T-helper 22 cell (primary cell): ENCODE results near the gene ZNF860.
"Not testable (repeated sequence)": the region's sequence is repeated elsewhere in the genome, so short reads cannot be mapped to it uniquely, and the experiment has no call there.

Experiments
- DNase-seq: peaks from one replicate; pipeline ENCODE4 v3.0.0-alpha.2; 2020; ENCODE audit warnings: low read depth

ZNF860 gene

DNA sequence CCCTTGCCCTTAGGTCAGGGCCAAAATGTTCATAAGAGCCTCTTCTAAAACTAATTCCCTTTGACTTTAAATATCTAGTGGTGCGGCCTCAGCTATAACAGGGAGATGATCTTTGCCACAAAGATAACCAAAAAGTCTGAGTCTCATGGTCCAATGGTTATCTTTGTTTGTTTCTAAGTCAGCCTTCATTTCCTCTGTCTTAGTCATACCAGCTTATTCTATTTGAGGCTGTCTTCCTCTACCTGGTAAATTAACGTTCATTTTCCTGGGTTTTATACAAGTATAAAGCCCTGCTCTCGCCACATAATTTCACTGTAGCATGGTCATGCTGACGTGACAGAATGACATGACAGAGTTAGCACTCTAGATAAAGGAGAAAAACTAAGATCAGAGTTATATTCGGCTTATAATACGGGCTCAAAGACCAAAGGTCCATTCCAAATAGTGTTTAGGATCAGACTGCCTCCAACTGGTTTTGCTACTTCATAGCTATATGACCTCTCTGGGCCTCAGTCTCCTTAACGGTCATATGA is 18.4 kb downstream of the ZNF860 start:
- DNase-seq: no peak

DNA sequence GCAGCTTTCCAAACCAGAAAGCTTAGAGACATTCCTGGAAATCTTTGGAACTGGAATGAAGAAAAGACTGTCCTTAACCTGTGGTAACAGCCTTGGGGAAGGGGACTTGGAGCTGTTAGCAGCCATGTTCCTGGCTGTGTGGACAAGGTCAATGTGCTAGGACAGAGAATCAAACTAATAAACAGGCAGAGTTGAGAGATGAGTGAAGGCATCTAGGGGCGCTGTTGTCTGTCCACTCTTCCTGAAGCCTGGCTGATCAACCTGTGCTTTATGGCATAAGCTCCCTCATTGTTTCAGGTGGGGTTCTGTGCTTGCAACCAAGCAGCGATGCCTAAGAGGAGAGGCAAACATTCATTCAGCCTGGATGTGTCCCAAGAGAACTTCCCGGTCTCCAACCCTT is 19.3 kb downstream of the ZNF860 start:
- no peak for DNase-seq

DNA sequence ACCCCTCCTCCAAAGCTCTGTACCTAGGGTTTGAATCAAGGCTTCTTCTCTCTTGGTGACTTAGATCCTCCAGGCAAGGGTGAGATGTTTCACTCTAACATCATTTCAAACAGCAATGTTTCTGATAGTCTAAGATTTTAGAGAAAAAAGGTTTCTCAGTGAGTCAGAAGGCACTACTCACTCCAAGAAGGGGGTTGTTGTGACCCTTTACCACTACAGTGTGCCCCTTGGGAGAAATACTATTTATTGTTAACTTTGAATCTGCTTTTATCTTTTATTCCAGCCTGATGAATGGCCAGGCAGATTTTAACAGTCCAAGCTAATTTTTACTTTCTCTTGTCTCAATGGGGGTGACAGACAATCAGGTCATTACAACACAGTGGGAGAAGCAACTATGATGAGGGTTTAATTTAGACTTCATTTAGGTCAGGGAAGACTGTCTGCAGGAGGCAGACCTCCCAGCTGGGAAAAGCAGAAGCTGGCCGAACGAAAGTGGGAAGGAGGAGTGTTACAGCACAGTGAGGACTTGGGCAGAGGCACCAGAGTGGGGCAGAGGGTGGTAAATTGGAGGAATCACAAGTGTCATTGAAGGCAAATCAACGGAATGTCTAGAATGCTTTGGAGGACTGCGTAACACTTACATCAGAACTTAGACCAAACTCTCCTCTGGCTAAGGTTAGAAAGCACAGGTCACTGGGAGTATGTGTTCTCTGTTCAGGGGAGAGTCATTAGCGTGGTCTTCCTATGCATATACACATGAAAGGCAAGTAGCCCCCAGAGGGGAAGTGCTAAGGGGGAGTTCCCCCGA is 21.2 kb downstream of the ZNF860 start:
- no peak for DNase-seq

DNA sequence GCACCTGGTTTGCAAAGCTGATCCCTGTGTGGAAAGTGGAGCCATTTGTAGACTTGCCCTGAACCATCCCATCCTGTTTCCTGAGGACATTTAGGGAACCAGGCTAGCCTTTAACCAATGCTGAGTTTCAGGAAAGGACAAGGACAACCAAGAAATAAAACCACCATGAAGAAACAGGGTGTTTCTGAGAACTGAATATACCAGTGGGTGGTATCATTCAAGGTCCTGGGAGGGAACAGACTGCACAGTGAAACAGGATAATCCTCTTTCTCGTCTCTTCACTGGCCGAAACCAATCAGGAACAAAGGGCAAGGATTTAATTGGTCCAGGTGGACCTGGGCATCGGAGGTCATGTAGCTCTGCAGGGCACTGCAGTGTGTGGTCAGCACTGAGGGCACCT is 21.8 kb downstream of the ZNF860 start:
- DNase-seq: no peak

DNA sequence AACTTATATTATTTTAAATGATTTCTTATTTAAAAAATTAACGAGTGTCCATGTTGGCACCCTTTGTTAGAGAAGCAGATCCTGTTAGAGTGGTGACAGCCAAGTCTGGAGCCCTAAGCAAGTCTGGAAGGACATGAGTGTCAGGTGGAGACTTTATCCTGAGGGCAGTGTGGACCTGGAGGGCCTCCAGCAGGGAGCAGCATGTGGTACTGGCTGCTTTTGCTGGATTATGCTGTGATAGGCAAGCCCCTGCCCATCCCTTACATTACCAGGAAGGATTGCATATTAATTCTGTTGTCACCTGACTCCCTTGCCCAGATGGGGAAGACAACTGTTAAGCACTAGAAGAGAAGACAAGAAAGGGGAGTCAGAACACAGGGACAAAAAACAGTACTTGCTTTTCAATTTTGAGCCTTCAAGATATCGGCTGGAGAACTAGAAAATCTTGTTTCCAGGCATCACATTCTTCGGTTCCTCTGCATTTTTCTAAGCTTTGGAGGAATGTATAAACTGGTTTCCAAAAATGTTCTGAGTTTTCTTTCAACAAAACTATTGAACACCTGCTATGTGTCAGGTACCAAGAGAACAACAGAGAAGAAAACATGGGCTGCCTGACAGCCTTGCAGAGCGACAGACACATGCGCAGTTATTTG is 22.7 kb downstream of the ZNF860 start:
- DNase-seq: no peak

DNA sequence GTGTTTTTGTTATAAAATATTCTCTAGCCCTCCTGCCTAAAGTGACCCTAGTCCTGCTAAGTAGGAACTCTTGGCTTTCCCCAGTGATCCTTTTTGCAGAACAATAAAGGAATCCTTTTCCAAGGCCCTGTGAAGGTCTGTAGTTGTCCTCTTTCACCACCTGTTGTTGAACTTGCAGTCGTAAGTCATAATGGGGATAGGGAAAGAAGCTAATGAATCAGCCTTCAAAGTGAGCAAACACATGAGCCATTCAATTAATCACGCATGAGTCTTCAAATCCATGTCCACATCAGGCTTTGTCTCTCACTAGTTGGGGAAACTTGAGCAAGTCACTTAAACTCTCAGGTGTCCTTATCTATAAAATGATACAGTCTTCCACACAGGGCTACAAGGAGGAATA is 27.6 kb downstream of the ZNF860 start:
- no peak for DNase-seq

DNA sequence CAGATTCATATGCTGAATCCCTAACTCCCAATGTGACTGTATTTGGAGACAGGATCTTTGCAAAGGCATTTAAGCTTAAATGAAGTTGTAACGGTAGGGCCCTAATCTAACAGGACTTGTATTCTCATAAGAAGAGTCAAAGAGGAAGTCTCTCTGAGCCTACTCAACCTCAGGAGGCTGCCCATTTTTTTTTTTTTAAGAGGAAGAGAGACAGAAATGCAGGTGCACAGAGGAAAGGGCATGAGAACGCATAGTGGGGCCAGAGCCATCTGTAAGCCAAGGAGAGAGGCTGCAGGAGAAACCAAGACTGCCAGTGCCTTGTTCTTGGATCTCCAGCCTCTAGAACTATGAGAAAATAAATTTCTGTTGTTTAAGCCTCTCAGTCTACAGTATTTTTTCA is 28.4 kb downstream of the ZNF860 start:
- no peak for DNase-seq

DNA sequence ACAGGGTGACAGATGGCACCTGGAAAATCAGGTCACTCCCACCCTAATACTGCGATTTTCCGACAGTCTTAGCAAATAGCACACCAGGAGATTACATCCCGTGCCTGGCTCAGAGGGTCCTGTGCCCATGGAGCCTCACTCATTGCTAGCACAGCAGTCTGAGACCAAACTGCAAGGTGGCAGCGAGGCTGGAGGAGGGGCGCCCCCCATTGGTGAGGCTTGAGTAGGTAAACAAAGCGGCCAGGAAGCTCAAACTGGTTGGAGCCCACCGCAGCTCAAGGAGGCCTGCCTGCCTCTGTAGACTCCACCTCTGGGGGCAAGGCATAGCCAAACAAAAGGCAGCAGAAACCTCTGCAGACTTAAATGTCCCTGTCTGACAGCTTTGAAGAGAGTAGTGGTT is 29.1 kb downstream of the ZNF860 start:
- not testable (repeated sequence) for DNase-seq

DNA sequence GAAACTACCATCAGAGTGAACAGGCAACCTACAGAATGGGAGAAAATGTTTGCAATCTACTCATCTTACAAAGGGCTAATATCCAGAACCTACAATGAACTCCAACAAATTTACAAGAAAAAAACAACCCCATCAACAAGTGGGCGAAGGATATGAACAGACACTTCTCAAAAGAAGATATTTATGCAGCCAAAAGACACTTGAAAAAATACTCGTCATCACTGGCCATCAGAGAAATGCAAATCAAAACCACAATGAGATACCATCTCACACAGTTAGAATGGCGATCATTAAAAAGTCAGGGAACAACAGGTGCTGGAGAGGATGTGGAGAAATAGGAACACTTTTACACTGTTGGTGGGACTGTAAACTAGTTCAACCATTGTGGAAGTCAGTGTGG is 34.1 kb downstream of the ZNF860 start:
- not testable (repeated sequence) for DNase-seq

DNA sequence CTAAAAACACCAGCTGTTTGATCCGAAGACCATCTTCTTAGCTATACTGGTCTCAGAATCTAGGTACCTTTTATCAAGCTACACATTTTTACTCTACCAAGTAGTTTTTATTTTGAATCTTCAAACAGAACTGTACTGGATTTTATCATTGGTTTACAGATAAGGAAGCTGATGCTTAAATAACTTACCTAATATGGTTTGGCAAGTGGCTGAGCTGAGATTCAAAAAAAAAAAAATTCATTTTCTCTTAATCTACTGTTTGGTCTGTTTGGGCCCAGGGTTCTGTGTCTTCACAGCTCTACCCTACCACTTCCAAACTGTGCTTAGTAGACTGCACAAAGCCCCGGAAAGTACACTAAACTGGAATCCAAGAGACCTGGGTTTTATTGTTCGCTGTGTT is 35.7 kb downstream of the ZNF860 start:
- no peak for DNase-seq

DNA sequence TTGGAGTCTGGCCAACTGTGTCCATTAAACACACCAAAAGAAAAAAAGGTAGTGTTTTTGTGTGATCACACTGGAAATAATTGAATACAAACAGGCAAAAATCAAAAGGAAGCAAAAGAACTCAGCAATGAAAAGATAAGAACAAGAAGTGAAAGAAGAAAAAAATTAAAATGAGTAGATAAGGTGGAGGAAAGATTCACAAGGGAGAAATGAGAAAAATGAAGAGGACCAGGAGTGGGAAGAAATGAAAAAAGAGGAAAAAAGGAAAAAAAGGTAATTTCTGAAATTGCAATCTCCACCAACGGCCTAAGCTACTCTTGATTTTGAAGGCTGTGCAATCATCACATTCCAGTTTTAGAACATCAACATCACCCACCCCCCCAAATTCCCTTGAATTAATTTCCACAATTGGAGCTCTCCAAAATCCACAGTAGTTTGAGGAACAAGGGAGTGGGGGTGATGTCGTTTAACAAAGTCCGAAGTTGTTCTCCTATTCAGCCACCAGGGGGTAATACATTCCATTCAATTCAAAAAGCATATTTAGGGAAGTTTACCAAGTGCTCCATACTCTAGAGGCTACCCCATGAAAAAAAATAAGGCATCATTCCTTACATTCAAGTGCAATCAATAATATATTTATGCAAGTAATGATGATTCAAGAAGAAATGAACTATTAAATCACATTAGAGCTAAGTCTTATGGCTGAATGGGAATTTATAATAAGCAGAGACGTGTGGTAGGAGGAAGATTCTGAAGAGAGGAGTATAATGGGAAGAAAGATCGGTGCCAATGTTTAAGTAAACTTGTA is 37.4 kb downstream of the ZNF860 start:
- no peak for DNase-seq

DNA sequence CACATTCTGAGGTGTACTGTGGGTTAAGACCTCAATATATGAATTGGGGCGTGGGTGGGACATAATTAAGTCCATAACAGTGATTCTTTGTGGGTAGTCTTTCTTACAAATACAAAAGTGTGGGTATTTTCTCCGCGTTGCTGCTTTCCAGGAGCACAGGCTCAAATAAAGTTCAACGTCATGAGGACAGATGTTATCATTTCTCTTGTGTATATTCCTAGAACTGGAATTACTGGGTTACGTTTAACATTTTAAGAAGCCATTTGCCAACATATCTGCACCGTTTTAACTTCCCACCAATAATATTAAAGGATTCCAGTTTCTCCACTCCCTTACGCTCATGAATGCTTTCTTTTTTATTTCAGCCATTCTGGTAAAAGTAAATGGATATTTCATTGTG is 39.6 kb downstream of the ZNF860 start:
- DNase-seq: no peak

DNA sequence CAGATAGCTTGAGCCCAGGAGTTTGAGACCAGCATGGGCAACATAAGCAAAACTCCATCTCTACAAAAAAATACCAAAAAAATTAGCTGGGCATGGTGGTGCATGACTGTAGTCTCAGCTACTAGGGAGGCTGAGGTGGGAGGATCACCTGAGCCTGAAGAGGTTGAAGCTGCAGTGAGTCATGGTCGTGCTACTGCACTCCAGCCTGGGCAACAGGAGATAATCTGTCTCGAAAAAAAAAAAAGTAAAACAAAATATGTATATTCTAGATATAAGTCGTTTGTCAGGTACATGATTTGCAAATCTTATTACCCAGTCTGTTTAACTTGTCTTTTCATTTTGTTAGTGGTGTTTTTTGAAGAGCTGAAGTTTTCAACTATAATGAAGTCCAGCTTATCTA is 40.2 kb downstream of the ZNF860 start:
- DNase-seq: no peak

DNA sequence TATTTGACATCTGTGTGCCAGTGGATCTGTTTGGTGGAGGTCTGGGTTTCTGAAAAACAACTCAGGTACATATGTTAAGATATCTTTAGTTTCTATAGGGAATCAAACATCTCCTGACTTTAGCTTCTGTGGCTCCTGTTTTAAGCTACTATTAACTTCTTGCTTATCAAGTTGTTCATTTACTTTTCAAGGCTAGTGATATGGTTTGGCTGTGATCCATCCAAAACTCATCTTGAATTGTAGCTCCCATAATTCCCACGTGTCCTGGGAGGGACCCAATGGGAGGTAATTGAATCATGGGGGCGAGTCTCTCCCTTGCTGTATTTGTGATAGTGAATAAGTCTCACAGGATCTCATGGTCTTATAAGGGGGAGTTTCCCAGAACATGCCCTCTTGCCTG is 41.4 kb downstream of the ZNF860 start:
- no peak for DNase-seq

DNA sequence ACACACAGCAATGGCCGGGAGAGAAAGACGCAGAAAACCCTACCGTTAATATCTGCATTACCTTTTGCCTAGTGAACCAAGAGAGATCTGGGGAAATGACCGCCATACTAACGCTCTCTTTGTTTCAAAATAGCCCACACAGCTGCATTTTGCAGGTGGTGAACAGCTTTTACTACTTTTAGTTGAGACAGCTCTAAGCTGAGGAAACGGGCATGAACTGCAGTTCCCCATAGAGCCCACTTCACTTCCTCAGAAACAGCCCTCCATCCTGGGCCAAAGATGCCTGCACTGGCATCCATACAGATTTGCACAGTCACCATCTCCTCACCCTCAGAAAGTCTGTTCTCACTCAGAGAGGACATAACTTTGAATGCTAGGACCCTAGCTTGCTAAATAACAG is 45.0 kb downstream of the ZNF860 start:
- no peak for DNase-seq

DNA sequence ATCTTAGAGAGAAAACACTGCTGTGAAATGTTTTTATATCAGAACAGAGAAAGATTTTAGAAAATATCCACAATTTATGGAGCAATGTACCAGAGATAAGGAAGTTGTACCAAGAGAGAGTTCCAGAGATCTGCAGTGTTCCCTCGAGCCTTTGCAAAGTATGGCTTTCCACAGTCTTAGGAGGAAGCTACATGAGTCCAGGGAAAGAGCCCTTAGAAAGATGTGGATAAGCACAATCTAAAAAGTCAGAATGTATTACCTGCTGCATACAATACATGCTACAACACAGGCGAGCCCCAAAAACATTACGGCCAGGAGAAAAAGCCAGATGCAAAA is 56.4 kb downstream of the ZNF860 start:
- no peak for DNase-seq

DNA sequence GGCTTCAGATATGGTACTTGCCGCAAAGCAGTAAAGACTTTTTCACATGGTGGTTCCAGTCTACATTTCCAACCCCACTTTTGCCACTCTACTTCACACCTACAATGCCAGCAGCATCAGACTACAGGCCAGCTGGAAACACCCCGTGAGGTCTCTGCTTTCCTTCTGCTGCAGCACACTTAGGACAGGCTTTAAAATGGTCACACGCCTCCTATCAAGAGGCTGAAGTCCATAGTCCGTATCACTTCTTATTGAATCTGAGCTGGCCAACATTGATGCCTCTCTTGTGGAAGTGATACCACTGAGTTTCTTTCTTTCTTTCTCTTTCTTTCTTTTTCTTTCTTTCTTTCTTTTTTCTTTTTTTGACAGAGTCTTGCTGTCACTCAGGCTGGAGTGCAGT is 59.8 kb downstream of the ZNF860 start:
- no peak for DNase-seq
